GM19239 (cell line): ENCODE data around the gene APOBEC3G.

Source experiments
- DNase-seq: peaks from one replicate; pipeline ENCODE4 v3.0.0; 2011; ENCODE audit warnings: low spot score; ENCODE audit not compliant: insufficient read length
- FAIRE-seq: peaks from 2 replicates; lab custom pipeline; 2011; peaks lifted over from hg19 to GRCh38; lab: Jason Lieb, UNC

Gene APOBEC3G

DNA sequence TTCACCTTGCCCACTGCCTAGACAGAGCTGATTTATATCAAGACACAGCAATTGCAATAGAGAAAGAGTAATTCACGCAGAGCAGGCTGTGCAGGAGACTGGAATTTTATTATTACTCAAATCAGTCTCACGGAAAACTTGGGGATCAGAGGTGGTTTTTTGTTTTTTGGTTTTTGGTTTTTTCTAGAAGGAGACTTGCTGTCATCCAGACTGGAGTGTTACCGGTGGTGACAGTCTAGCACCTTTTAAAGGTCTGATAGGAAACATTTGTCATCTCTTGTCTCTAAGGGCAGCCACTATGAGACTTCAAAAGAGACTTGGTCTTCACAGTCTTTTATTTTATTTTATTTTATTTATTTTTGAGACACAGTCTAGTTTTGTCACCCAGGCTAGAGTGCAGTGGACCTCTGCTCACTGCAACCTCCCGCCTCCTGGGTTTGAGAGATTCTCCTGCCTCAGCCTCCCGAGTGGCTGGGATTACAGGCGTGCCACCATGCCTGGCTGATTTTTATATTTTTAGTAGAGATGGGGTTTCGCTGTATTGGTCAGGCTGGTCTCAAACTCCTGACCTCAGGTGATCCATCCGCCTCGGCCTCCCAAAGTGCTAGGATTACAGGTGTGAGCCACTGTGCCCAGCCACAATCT is 39.0 kb downstream of the APOBEC3G start:
- peak; percentile 8 for FAIRE-seq
- DNase-seq = no peak

DNA sequence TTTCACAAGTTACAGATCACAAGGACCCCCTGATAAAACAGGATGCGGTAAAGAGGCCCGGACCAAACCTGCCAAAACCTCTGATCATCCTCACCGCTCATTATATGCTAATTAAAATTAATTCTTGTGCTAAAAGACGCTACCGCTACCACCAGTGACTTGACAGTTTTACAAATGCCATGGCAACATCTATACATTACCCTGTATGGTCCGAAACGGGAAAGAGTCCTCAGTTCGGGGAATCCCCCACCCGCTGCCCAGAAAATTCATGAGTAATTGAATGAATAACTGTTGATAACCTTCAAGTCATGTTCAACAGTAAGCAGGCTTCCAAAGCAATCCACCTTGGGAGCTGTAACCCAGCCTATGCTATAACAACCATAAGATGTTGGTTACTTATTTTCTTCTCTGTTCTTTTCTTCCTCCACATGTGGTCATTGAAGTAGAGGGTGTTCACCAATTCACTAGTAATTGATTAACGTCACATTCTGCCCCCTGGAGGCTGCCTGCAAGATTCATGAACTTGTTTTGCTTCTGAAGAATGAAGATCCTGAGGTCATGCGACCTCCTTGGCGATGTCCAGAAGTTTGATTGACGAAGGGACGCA is 40.6 kb downstream of the APOBEC3G start:
- DNase-seq (peak; percentile 65), FAIRE-seq (peak; percentile 100)

DNA sequence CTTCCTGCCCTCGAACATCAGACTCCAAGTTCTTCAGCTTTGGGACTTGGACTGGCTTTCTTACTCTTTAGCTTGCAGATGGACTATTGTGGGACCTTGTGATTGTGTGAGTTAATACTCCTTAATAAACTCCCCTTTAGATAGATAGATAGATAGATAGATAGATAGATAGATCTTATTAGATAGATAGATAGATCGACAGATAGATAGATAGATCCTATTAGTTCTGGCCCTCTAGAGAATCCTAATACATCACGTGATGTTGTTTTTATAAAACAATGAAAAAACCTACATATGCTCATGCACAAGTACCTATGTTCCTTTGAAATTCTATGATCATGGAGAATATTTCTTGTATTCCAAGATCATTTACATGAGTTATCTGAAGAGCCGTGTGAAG is 43.9 kb downstream of the APOBEC3G start:
- FAIRE-seq (no peak), DNase-seq (no peak)

DNA sequence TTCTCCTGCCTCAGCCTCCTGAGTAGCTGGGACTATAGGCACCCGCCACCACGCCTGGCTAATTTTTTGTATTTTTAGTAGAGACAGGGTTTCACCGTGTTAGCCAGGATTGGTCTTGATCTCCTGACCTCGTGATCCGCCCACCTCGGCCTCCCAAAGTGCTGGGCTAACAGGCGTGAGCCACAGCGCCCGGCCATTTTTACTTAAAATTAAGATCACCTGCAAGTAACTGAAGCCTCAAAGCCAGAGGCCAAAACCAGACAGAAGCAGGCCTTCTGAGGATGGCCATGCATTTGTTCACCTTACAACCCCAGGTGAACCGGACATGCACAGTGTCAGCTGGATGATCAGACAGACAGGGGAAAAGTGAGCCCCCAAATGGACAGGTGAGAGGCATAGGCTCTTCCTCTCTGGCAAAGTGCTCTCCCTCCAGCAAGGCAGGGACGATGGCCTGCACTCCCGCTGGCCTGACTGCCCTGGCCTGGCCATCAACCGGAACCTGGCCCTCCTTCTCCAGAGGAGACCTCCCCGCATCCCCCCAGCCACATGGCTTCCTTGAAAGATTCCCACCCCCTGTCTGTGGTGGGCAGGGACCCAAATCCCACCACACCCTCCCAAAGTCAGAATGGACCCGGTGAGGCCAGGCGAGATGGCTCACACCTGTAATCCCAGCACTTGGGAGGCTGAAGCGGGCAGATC is 45.8 kb downstream of the APOBEC3G start:
- DNase-seq (no peak), FAIRE-seq (no peak)

DNA sequence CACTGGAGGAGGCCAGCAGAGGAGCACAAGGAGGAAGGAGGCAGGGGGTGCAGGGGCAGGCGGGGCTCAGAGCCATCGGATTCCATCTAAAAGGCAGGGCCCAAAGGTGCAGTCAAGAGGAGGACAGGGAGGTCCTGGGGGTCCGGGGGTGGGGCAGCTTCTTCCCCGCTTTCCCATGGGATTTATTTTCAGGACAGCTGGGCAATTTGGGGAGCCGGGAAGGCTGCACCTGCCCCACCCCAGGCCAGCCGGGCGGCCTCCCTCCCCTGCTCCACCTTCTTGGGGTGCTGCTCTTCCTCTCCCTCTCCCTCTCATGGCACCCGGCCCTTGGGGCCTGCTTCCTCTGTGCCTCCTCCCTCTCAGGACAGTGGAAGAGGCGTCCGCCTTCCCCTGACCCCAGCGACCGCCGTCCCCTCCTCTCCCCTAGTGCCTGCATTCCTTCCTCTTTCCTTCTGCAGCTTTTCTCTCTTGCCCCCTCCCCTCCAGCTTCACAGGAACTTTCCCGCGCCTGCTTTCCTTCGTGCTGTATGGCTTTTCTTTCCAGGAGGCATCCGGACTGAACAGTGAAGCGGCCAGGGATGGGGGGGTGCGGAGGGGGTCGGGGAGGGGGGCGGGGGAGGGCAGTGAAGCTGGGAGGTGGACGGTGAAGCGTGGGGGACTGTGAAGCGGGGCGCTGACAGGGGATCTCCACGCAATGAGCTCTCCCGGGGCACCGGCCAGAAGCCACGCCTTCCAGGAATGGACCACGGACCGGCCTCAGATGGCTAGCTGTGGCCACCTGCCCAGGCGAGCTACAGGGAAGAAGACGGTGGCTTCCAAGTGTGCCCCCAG is 46.9 kb downstream of the APOBEC3G start:
- FAIRE-seq = no peak
- no peak for DNase-seq

DNA sequence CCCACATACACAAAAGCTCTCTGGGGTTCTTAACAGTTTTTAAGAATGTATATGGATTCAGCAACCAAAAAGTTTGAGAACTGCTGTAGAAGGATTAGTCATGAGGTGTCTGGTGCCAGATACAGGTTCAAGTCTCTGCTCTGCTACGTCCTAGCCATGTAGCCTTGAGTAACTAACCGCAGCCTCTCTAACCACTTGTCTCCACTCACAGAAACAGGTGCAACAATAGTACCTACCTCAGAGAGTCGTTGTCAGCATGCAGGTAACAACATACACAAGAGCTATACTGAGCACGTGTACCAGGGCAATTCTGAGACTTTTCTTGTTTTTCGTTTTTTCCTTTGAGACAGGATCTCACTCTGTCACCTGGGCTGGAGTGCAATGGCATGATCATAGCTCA is 48.5 kb downstream of the APOBEC3G start:
- no peak for DNase-seq
- no peak for FAIRE-seq

DNA sequence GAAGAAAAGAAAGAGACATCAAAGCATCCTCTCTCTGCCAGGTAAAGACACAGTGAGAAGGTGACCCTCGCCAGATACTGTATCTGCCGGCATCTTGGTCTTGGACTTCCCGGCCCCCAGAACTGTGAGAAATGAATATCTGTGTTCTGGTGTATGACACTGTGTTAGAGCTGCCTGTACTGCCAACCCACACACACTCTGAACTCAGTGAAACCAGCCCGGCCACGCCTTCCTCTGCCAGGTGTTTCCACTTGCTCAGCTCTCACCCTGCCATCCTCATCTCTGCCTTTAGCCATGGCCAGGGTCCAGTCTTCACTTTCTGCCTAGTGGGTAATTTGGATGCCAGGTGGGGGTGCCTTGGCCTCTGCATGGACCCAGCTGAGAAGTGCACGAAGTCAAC is 51.4 kb downstream of the APOBEC3G start:
- no peak for FAIRE-seq
- DNase-seq = no peak

DNA sequence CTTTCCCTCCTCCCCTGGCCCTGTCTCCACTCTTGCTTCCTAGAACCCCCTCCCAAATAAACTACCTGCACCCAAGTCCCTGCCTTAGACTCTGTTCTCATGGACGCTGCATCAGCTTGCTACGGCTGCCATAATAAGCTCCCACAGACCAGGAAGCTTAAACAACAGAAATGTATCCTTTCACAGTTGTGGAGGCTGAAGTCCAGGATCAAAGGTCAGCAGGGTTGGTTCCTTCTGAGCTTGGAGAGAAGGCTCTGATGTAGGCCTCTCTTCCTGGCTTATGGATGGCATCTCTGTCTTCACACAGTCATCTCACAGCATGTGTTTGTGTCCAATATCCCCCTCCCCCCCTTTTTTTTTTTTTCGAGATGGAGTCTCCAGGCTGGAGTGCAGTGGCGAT is 52.0 kb downstream of the APOBEC3G start:
- DNase-seq (no peak), FAIRE-seq (no peak)

DNA sequence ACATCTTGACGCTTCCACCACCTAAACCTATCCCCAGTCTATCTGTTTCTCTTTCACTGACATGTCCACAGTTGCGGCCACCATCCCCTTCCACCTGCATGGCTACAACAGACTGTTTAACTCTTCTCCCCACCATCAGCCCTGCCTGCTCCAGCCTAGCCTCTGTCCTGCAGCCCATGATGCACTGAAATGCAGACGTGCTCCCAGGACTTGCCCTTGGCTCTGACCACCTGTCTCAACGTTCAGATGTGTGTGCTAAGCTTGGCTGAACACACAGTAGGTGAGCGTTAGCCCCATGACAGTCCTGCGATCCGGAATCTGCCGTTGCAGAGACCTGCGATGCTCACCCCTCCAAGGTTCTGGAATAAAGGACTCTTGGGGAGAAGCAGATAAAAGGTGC is 52.7 kb downstream of the APOBEC3G start:
- DNase-seq (no peak), FAIRE-seq (no peak)

DNA sequence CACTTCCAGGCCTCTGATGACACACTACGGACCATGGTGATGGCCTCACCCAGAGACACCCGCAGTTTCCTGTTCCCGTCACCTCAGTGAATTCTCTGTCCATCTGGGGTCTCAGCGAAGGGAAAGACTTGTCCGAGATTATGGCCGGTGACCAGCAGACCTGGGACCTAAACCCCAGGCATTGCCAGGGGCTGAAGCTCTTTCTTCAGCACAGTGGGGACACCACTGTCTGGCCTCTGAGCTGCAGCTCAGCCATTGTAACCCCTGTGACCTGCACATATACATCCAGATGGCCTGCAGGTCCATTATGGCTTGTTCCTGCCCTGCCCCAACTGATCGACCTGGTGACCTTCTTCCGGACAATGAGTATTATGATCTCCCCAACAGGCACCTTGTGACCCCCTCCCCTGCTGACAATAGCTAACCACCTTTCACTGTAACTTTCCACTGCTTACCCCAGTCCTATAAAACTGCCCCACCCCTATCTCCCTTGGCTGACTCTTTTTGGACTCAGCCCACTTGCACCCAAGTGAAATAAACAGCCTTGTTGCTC is 53.2 kb downstream of the APOBEC3G start:
- DNase-seq (no peak), FAIRE-seq (no peak)

DNA sequence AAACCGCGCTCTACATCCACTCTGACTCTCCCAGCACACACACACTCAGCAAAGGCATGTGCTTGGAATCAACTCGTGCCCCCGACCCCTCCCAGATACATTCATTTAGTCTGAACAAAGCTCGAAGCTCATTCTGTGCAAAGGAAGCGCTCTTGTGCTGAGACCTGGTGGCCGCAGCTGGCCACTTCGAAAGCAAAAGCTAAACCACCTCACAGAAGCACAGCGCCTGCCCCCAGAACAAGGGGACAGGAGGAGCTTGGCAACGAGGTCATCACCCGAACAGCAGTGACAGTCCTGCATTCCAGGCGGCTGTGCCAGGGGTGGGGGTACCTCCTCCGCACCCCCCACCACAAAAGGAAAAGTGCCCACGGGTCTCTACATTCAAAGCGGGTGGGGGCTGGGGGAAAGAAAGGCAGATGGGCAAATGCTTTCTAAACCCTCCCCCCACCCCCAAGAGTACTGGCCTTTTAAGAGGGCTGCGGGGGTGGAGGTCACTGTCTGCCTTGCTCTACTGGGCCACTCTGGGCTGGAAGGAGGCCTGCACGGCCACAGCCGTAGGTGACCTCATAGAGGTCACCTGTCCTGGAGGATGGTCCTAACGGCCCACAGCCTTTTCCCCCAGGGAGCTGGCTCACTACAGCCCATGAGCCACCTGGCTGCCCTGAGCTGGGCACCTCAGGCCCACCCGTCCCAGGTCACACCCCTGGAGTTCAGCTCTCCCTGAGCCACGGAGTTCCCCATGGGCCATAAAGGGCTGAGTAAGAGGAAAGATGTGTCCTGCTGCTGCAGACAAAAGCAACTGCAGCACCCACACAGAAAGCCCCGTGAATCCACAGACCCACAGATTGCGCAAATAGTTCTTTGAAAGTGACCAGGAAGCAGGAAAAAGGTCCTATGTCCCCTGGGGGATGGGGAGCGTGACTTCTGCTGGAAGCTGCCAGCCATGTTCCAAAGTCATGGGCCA is 54.1 kb downstream of the APOBEC3G start:
- FAIRE-seq = no peak
- DNase-seq = no peak

DNA sequence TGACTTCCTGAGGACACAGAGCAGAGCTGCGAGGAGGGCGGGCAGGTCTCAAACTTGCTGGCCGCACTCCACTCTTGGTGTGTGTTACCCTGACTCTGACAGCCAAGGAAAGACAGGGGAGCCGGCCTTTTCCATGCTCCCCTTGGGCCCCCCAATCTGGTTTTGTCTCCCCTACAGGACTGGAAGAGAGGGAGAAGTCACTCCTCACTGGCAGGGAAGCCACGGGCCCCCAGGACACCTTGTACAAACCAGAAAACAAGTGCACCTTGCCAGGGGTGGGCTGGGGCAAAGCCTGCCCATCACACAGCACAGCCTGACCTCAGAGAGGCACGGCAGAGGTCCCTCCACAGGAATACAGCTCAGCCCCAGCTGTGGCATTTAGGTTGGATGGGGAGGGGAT is 55.2 kb downstream of the APOBEC3G start:
- no peak for FAIRE-seq
- no peak for DNase-seq

DNA sequence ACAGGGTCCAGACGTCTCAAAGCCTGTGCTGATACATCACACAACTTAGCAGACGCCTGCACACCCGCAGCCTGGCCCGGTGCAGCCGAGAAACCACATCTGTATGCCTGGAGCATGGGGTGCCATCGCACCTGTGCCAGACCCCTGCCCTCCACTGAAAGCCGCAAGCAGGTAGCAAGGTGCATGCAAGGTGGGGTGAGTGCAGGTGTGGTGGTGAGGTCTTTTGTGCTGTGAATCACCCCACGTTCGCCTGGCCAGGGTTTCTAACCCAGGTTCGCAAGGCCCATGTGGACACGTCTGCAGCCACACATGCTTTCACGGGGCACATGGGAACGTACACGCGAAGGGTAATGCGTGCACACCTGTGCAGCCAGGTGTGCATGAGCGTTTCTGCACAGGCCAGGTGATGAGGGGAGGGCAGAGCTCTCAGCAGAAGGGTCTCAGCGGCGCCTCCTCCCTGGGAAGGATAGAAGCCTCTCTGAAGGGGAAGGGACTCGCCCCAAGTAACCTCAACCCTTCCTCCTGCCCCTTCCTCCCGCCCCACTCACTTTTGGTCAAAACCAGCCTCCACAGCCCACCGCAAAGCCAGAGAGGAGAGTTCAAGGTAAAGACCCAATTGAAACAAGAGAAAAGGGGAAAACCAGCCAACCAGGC is 55.9 kb downstream of the APOBEC3G start:
- FAIRE-seq (no peak), DNase-seq (no peak)

DNA sequence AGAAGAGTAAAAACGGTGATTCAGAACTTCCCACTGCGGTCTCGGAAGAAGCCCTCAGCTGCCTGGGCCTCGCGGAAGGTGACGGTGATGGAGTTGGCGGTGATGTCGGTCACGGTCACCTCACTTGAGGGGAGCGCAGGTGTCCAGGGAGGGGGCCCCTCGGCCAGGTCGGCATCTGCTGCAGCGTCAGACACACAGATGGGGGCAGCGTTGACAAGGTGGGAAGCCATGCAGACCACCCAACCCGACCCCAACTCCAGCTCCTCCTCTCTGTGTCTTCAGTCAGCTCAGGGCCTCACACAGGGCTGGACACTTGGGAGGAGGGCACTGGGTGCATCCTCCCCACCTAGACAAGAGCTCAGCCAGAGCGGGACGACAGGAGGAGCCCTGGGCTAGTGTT is 56.8 kb downstream of the APOBEC3G start:
- FAIRE-seq (no peak), DNase-seq (no peak)

DNA sequence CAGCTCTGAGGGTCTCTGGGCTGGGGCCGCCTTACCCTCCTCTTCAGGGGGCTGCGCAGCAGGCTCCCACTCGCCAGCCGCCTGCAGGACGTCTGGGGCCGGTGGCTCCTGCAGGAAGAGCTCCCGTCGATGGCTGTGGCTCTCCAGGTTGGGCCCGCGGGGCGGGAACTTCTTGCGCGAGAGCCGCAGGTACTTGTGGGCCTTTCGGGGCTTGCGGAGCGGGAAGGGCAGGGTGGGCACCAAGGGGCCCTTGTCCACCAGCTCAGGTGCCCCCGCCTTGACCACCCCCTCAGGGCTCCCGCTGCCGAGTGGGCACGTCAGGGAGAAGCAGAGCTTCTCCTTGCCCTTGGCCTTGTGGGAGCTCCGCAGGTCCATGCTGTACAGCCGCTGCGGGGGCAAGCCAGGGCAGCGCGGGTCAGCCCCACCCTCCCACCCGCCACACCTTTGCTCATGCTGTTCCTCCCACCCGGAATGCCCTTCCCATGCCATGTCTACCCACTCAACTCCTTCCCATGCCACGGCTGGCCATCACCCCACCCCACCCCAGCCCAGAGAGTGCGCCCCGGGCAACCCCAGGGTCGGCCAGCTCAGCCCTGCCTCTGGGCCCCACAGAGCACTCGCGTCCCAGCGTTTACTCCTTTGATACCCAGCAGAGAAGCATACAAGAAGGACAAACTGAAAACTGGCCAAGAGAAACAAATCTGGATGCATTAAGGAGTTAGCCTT is 57.5 kb downstream of the APOBEC3G start:
- FAIRE-seq = peak; percentile 55
- DNase-seq = no peak

DNA sequence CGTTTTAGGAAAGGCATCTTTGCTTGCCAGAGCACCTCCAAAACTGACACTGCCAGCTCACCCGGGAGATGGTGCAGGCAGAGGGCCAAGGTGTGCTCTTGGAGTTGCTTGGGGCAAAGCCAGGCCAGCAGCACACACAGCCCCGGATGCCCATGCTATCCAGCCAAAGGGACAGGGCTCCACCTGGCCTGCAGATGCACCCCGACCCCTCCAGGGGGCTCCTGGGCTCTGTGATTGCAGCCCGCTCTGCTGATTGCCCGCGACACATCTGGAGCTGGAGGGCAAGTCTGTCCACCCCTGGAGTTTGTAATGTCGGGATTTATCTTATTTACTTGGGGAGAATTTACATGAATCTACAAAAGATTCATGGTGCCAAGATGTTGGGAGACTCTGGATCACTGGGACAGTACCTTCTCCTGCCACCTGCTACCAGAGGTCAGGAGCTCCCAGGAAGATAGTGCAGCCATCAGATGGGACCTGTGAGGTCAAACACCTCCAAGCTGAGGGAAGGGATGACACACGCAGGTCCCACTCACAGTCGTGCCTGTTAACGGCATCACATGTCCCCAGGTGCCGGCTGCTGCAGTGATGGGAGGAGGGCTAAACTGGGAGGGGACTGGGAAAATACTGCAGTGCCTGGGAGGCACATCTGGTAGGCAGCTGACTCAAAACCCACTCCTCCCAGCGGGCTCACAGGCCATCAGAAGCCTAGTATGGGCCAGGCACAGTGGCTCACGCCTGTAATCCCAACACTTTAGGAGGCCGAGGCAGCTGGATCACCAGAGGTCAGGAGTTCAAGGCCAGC is 58.2 kb downstream of the APOBEC3G start:
- peak; percentile 72 for DNase-seq
- peak; percentile 11 for FAIRE-seq

DNA sequence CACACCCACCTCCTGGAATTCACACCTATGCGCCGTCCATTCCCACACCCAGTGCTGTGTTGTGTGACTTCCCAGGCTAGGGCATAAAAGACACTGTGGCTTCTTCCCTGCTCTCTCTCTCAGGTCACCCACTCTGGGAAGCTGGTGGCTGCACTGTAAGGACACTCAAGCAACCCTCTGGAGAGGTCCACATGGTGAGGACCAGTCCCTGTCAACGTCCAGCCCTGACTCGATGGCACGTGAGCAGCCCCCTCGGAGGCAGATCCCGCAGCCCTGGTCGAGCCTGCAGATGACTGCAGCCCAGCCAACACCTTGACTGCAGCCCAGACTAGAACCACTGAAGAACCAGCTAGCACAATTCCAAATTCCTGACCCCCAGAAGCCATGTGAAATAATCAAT is 59.2 kb downstream of the APOBEC3G start:
- FAIRE-seq = no peak

More for the DNA sequence above, 59.2 kb downstream of the APOBEC3G start:
- DNase-seq = no peak
